ENCODE results near the gene COL23A1.

GRCh38 chr5:178473854-178474253 lies 116.3 kb downstream of the COL23A1 start:
- TF ChIP-seq POLR2A (IDR thresholded peaks at IDR 0.05; ENCODE audit: low read depth), result no peak
- TF ChIP-seq, protein P1, sequence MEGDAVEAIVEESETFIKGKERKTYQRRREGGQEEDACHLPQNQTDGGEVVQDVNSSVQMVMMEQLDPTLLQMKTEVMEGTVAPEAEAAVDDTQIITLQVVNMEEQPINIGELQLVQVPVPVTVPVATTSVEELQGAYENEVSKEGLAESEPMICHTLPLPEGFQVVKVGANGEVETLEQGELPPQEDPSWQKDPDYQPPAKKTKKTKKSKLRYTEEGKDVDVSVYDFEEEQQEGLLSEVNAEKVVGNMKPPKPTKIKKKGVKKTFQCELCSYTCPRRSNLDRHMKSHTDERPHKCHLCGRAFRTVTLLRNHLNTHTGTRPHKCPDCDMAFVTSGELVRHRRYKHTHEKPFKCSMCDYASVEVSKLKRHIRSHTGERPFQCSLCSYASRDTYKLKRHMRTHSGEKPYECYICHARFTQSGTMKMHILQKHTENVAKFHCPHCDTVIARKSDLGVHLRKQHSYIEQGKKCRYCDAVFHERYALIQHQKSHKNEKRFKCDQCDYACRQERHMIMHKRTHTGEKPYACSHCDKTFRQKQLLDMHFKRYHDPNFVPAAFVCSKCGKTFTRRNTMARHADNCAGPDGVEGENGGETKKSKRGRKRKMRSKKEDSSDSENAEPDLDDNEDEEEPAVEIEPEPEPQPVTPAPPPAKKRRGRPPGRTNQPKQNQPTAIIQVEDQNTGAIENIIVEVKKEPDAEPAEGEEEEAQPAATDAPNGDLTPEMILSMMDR (IDR thresholded peaks at IDR 0.05), result no peak
